Liver (tissue), 9 donors: ENCODE data around the gene GSE1. TPM values are rescaled to one million over a fixed set of nuclear protein-coding genes. Genes with fewer than 3 reads are reported as not detected.

Experiments used
- DNase-seq: peaks from one replicate; pipeline ENCODE4 v3.0.0-alpha.2; 2017; ENCODE audit warnings: low spot score
- H3K27ac ChIP-seq, 2 donors: one replicate each; pipeline ENCODE4 v1.7.0; 2013; ENCODE audit warnings: inconsistent platforms in 2 of 2, low read length in 2 of 2, control low read depth in 1 of 2, low read depth in 1 of 2, mild to moderate bottlenecking in 1 of 2
- H3K27me3 ChIP-seq, 4 donors: one replicate each; pipeline versions ENCODE4 v1.6.1 to v1.7.0; 2013; ENCODE audit warnings: low read length in 3 of 4, inconsistent platforms in 1 of 4, mild to moderate bottlenecking in 1 of 4, moderate library complexity in 1 of 4; ENCODE audit not compliant: control insufficient read depth in 4 of 4, insufficient read depth in 4 of 4
- H3K36me3 ChIP-seq, 4 donors: one replicate each; pipeline versions ENCODE4 v1.6.1 to v1.7.0; 2013; ENCODE audit warnings: low read length in 3 of 4, mild to moderate bottlenecking in 3 of 4, low read depth in 1 of 4, moderate library complexity in 1 of 4; ENCODE audit not compliant: control insufficient read depth in 4 of 4, insufficient read depth in 3 of 4
- H3K4me1 ChIP-seq, 4 donors: one replicate each; pipeline versions ENCODE4 v1.6.1 to v1.7.0; 2013; ENCODE audit warnings: low read length in 3 of 4, mild to moderate bottlenecking in 3 of 4, moderate library complexity in 1 of 4; ENCODE audit not compliant: control insufficient read depth in 4 of 4, insufficient read depth in 4 of 4
- H3K4me3 ChIP-seq, 3 donors: one replicate each; pipeline versions ENCODE4 v1.6.1 to v1.7.0; 2013; ENCODE audit warnings: low read length in 3 of 3, control low read depth in 1 of 3, low read depth in 1 of 3, mild to moderate bottlenecking in 1 of 3
- H3K9ac ChIP-seq, 2 donors: one replicate each; pipeline ENCODE4 v1.7.0; 2013; ENCODE audit warnings: low read length in 2 of 2, mild to moderate bottlenecking in 2 of 2, moderate library complexity in 2 of 2, control low read depth in 1 of 2, low read depth in 1 of 2
- H3K9me3 ChIP-seq, 4 donors: one replicate each; pipeline versions ENCODE4 v1.6.1 to v1.7.0; 2013; ENCODE audit warnings: low read length in 3 of 4; ENCODE audit not compliant: control insufficient read depth in 4 of 4
- CTCF ChIP-seq: fragments of 150-350 bp; IDR thresholded peaks from 2 replicates; pipeline ENCODE4 v1.5.1; 2017; ENCODE audit warnings: improper control_type of control experiment, low read depth, low read length; ENCODE audit not compliant: missing input control
- EGR1 ChIP-seq, 2 donors: IDR thresholded peaks; 2 replicates each; pipeline ENCODE4 v1.6.1; 2016 to 2018; ENCODE audit warnings: antibody characterized with exemption in 2 of 2, low read depth in 2 of 2
- FOXA1 ChIP-seq: IDR thresholded peaks from 2 replicates; pipeline ENCODE4 v1.6.1; 2016; ENCODE audit warnings: antibody characterized with exemption
- FOXA2 ChIP-seq: IDR thresholded peaks from 2 replicates; pipeline ENCODE4 v1.6.1; 2016; ENCODE audit warnings: antibody characterized with exemption
- GABPA ChIP-seq, 2 donors: IDR thresholded peaks in 1 of 2; conservative IDR thresholded peaks in 1 of 2; 2 replicates each; pipeline ENCODE4 v1.6.1; 2016; ENCODE audit warnings: antibody characterized with exemption in 2 of 2, mild to moderate bottlenecking in 1 of 2, moderate library complexity in 1 of 2
- HNF4A ChIP-seq, 2 donors: conservative IDR thresholded peaks; 2 replicates each; pipeline ENCODE4 v1.6.1; 2016; ENCODE audit warnings: antibody characterized with exemption in 2 of 2, mild to moderate bottlenecking in 2 of 2
- HNF4G ChIP-seq: IDR thresholded peaks from 2 replicates; pipeline ENCODE4 v1.6.1; 2016; ENCODE audit warnings: antibody characterized with exemption
- JUND ChIP-seq, 2 donors: IDR thresholded peaks; 2 replicates each; pipeline ENCODE4 v1.6.1; 2016; ENCODE audit warnings: antibody characterized with exemption in 2 of 2
- MAX ChIP-seq: IDR thresholded peaks from 2 replicates; pipeline ENCODE4 v1.6.1; 2016; ENCODE audit warnings: antibody characterized with exemption
- NR2F2 ChIP-seq: IDR thresholded peaks from 2 replicates; pipeline ENCODE4 v1.6.1; 2016; ENCODE audit warnings: antibody characterized with exemption
- RAD21 ChIP-seq, 2 donors: IDR thresholded peaks; 2 replicates each; pipeline ENCODE4 v1.6.1; 2016; ENCODE audit warnings: antibody characterized with exemption in 2 of 2, mild to moderate bottlenecking in 2 of 2
- RXRA ChIP-seq, 2 donors: IDR thresholded peaks; 2 replicates each; pipeline ENCODE4 v1.6.1; 2017 to 2018; ENCODE audit warnings: antibody characterized with exemption in 2 of 2, mild to moderate bottlenecking in 1 of 2
- SP1 ChIP-seq: IDR thresholded peaks from 2 replicates; pipeline ENCODE4 v1.6.1; 2018; ENCODE audit warnings: antibody characterized with exemption, mild to moderate bottlenecking
- TAF1 ChIP-seq: conservative IDR thresholded peaks from 2 replicates; pipeline ENCODE4 v1.6.1; 2016; ENCODE audit warnings: antibody characterized with exemption, mild to moderate bottlenecking
- YY1 ChIP-seq: IDR thresholded peaks from 2 replicates; pipeline ENCODE4 v1.6.1; 2016; ENCODE audit warnings: antibody characterized with exemption, mild to moderate bottlenecking
- ZBTB33 ChIP-seq: IDR thresholded peaks from 2 replicates; pipeline ENCODE4 v1.6.1; 2016; ENCODE audit warnings: antibody characterized with exemption
- whole genome bisulfite sequencing: extraction: QIAGEN DNeasy Blood & Tissue Kit; methylation state at CpG from one replicate; pipeline ENCODE4 v1.1.7; 2013; 5-methylcytosine and 5-hydroxymethylcytosine counted together
- polyA plus RNA-seq, 2 donors: library from polyadenylated mRNA; stranded (reverse) in 1 of 2; unstranded in 1 of 2; fragments of 200-250 nt in 1 of 2; fragments of >200 nt in 1 of 2; fragmentation: Nextera tagmentation in 1 of 2; extraction: Ambion mirVana in 1 of 2; gene quantifications; one replicate each; pipeline versions ENCODE4 v1.2.1 to v1.2.3, GENCODE V29; 2013 to 2015
- total RNA-seq, 2 donors: library from RNA; depleted of rRNA; stranded (reverse); fragments of >200 nt; gene quantifications; one replicate each; pipeline ENCODE4 v1.2.3, GENCODE V29; 2014
- TF ChIP-seq, protein P1 (sequence below): IDR thresholded peaks from 2 replicates; pipeline ENCODE4 v1.6.1; 2016; ENCODE audit warnings: antibody characterized with exemption
- TF ChIP-seq, protein P2 (sequence below): IDR thresholded peaks from 2 replicates; pipeline ENCODE4 v1.6.1; 2016; ENCODE audit warnings: antibody characterized with exemption, mild to moderate bottlenecking
- donor health status: healthy.
- donor health status: healthy.
- donor health status: healthy.
- donor health status: healthy.
- donor health status: healthy.

The GSE1 gene
- total and polyA plus RNA-seq, 4 donors: 9.9 to 37.7 (median 25.2) TPM

GRCh38 chr16:85681255-85681654 is 68.1 kb downstream of the GSE1 start:
- peaks cover 3 to 19% (median 16%) of the 10 kb centered on the region in 4 donors for H3K4me1 ChIP-seq
- H3K27ac ChIP-seq: peak overlapping the region; percentile 63 to 69
- 51% methylated on average over 8 of the region's 8 CpGs for WGBS
- H3K9me3 ChIP-seq: no peaks in the 10 kb centered on the region
- TF ChIP-seq, protein P1, sequence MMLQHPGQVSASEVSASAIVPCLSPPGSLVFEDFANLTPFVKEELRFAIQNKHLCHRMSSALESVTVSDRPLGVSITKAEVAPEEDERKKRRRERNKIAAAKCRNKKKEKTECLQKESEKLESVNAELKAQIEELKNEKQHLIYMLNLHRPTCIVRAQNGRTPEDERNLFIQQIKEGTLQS: no peak
- TF ChIP-seq HNF4A (conservative IDR thresholded peaks at IDR 0.05): peak; percentile 51 to 76
- TF ChIP-seq YY1: peak; percentile 65
- TF ChIP-seq FOXA1: peak; percentile 74
- TF ChIP-seq NR2F2: no peak
- TF ChIP-seq EGR1 (IDR thresholded peaks at IDR 0.05; ENCODE audit: low read depth in 2 of 2): peak in 1 of 2 donors; percentile 42
- peak; percentile 78 for TF ChIP-seq MAX
- TF ChIP-seq CTCF: no peak
- peak; percentile 24 for TF ChIP-seq HNF4G
- peak in 1 of 2 donors; percentile 33 for TF ChIP-seq RAD21 (IDR thresholded peaks at IDR 0.05)
- TF ChIP-seq FOXA2: peak; percentile 83
- peak; percentile 98 to 99 for TF ChIP-seq RXRA (IDR thresholded peaks at IDR 0.05)
- no peak for TF ChIP-seq ZBTB33
- no peak for TF ChIP-seq TAF1
- peak; percentile 88 to 91 for TF ChIP-seq JUND (IDR thresholded peaks at IDR 0.05)
- TF ChIP-seq GABPA (IDR thresholded peaks at IDR 0.05 in 1 of 2, conservative IDR thresholded peaks at IDR 0.05 in 1 of 2): no peak
- TF ChIP-seq SP1: peak; percentile 53
- TF ChIP-seq, protein P2, sequence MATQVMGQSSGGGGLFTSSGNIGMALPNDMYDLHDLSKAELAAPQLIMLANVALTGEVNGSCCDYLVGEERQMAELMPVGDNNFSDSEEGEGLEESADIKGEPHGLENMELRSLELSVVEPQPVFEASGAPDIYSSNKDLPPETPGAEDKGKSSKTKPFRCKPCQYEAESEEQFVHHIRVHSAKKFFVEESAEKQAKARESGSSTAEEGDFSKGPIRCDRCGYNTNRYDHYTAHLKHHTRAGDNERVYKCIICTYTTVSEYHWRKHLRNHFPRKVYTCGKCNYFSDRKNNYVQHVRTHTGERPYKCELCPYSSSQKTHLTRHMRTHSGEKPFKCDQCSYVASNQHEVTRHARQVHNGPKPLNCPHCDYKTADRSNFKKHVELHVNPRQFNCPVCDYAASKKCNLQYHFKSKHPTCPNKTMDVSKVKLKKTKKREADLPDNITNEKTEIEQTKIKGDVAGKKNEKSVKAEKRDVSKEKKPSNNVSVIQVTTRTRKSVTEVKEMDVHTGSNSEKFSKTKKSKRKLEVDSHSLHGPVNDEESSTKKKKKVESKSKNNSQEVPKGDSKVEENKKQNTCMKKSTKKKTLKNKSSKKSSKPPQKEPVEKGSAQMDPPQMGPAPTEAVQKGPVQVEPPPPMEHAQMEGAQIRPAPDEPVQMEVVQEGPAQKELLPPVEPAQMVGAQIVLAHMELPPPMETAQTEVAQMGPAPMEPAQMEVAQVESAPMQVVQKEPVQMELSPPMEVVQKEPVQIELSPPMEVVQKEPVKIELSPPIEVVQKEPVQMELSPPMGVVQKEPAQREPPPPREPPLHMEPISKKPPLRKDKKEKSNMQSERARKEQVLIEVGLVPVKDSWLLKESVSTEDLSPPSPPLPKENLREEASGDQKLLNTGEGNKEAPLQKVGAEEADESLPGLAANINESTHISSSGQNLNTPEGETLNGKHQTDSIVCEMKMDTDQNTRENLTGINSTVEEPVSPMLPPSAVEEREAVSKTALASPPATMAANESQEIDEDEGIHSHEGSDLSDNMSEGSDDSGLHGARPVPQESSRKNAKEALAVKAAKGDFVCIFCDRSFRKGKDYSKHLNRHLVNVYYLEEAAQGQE: peak; percentile 45
- DNase-seq: no peak
- no peak overlapping the region for H3K9ac ChIP-seq
- no peaks in the 10 kb centered on the region for H3K27me3 ChIP-seq
- peaks cover 0 to 3% (median 0%) of the 10 kb centered on the region in 4 donors for H3K36me3 ChIP-seq
- no peak overlapping the region for H3K4me3 ChIP-seq
